GM23338 (cell line): ENCODE measurements around the gene MRGPRX3. TPM values are rescaled to one million over a fixed set of nuclear protein-coding genes. Genes with fewer than 3 reads are reported as not detected.

Source experiments
- ATAC-seq: fragments of 200-7000 bp; cut with Tn5 transposase; 3 replicates; pipeline ENCODE4 v1.9.1; 2020
- DNase-seq: peaks from one replicate; pipeline ENCODE4 v3.0.0-alpha.2; 2015; ENCODE audit warnings: low spot score
- H2AFZ ChIP-seq: fragments of 200-600 bp; sonication (generic); 2 replicates; pipeline ENCODE4 v1.8.0; 2016; ENCODE audit warnings: antibody characterized with exemption, mild to moderate bottlenecking, moderate library complexity
- H3F3A ChIP-seq: fragments of 200-600 bp; sonication (generic); replicated peaks from 2 replicates; pipeline ENCODE4 v1.8.0; 2017; ENCODE audit warnings: antibody characterized with exemption, mixed run types, low read depth
- H3K27ac ChIP-seq: fragments of 200-600 bp; sonication (generic); 2 replicates; pipeline ENCODE4 v1.6.1; 2016; ENCODE audit warnings: low read depth
- H3K27me3 ChIP-seq: fragments of 200-600 bp; sonication (generic); 2 replicates; pipeline ENCODE4 v1.8.0; 2016; ENCODE audit warnings: mild to moderate bottlenecking, mixed run types, moderate library complexity; ENCODE audit not compliant: insufficient read depth
- H3K36me3 ChIP-seq: fragments of 200-600 bp; sonication (generic); 2 replicates; pipeline ENCODE4 v1.8.0; 2016; ENCODE audit warnings: mild to moderate bottlenecking; ENCODE audit not compliant: insufficient read depth
- H3K4me1 ChIP-seq: fragments of 200-600 bp; sonication (generic); 2 replicates; pipeline ENCODE4 v1.8.0; 2016; ENCODE audit warnings: mild to moderate bottlenecking, moderate library complexity; ENCODE audit not compliant: insufficient read depth
- H3K4me2 ChIP-seq: fragments of 200-600 bp; sonication (generic); 2 replicates; pipeline ENCODE4 v1.7.1; 2017; ENCODE audit warnings: mixed run types
- H3K4me3 ChIP-seq: fragments of 200-600 bp; sonication (generic); 2 replicates; pipeline ENCODE4 v1.6.1; 2016; ENCODE audit warnings: mixed run types
- H3K79me2 ChIP-seq: fragments of 200-600 bp; sonication (generic); replicated peaks from 2 replicates; pipeline ENCODE4 v1.8.0; 2017; ENCODE audit warnings: mild to moderate bottlenecking; ENCODE audit not compliant: insufficient read depth
- H3K9me2 ChIP-seq: fragments of 200-600 bp; sonication (generic); 2 replicates; pipeline ENCODE4 v1.8.0; 2017; ENCODE audit not compliant: insufficient read depth
- H4K20me1 ChIP-seq: fragments of 200-600 bp; sonication (generic); replicated peaks from 2 replicates; pipeline ENCODE4 v1.8.0; 2017; ENCODE audit warnings: mild to moderate bottlenecking; ENCODE audit not compliant: insufficient read depth
- H3K27ac Mint-ChIP-seq: 2 replicates; pipeline ENCODE4 v1.8.0; 2020; ENCODE audit warnings: inconsistent platforms, mild to moderate bottlenecking, moderate library complexity, mixed read lengths
- H3K27me3 Mint-ChIP-seq: 3 replicates; pipeline ENCODE4 v1.8.0; 2022; ENCODE audit warnings: low read depth, mild to moderate bottlenecking, moderate library complexity, mixed read lengths, inconsistent platforms; ENCODE audit not compliant: insufficient read depth, poor library complexity
- H3K36me3 Mint-ChIP-seq: 3 replicates; pipeline ENCODE4 v1.8.0; 2021; ENCODE audit warnings: low read depth, mild to moderate bottlenecking, inconsistent platforms, moderate library complexity, mixed read lengths
- H3K4me1 Mint-ChIP-seq: 3 replicates; pipeline ENCODE4 v1.8.0; 2020; ENCODE audit warnings: mild to moderate bottlenecking, inconsistent platforms, mixed read lengths
- H3K4me3 Mint-ChIP-seq: 3 replicates; pipeline ENCODE4 v1.8.0; 2021; ENCODE audit warnings: moderate library complexity, mild to moderate bottlenecking, inconsistent platforms, mixed read lengths
- H3K9me3 Mint-ChIP-seq: 3 replicates; pipeline ENCODE4 v1.8.0; 2020; ENCODE audit warnings: moderate library complexity, mild to moderate bottlenecking, inconsistent platforms, mixed read lengths
- CREB1 ChIP-seq: fragments of 250-450 bp; sonication (Bioruptor Pico); IDR thresholded peaks from 2 replicates; pipeline ENCODE4 v1.5.0; 2020; ENCODE audit warnings: low read depth, mild to moderate bottlenecking, moderate library complexity
- CTCF ChIP-seq, 2 experiments: fragments of 200-600 bp in 1 of 2; sonication (generic) in 1 of 2; conservative IDR thresholded peaks; 2 replicates each; pipeline versions ENCODE4 v1.5.1 to v1.6.1; 2016 to 2017; ENCODE audit warnings: antibody characterized with exemption in 2 of 2, low read depth in 2 of 2, mild to moderate bottlenecking in 2 of 2, moderate library complexity in 1 of 2
- EZH2 ChIP-seq: fragments of 200-600 bp; sonication (generic); IDR thresholded peaks from one replicate; pipeline ENCODE4 v1.8.0; 2017; ENCODE audit warnings: antibody characterized with exemption, mild to moderate bottlenecking, low read depth; ENCODE audit not compliant: unreplicated experiment
- EZH2phosphoT487 ChIP-seq: fragments of 200-600 bp; sonication (generic); IDR thresholded peaks from one replicate; pipeline ENCODE4 v1.8.1; 2018; ENCODE audit warnings: antibody characterized with exemption; ENCODE audit not compliant: unreplicated experiment
- JUNB ChIP-seq: IDR thresholded peaks from one replicate; pipeline ENCODE4 v1.6.1; 2016; ENCODE audit warnings: antibody characterized with exemption; ENCODE audit not compliant: unreplicated experiment
- NANOG ChIP-seq: IDR thresholded peaks from 2 replicates; pipeline ENCODE4 v1.6.1; 2016; ENCODE audit warnings: antibody characterized with exemption, borderline replicate concordance
- POLR2AphosphoS5 ChIP-seq: IDR thresholded peaks from 2 replicates; pipeline ENCODE4 v1.6.1; 2016; ENCODE audit warnings: antibody characterized with exemption, low read depth
- REST ChIP-seq: IDR thresholded peaks from one replicate; pipeline ENCODE4 v1.6.1; 2018; ENCODE audit warnings: antibody characterized with exemption; ENCODE audit not compliant: unreplicated experiment
- ZNF114 ChIP-seq: fragments of 250-450 bp; sonication (Bioruptor Pico); IDR thresholded peaks from 2 replicates; pipeline ENCODE4 v1.5.0; 2020; ENCODE audit warnings: mild to moderate bottlenecking, moderate library complexity
- ZNF331 ChIP-seq: fragments of 250-450 bp; sonication (Bioruptor Pico); IDR thresholded peaks from 2 replicates; pipeline ENCODE4 v1.5.0; 2020; ENCODE audit warnings: low read depth, mild to moderate bottlenecking, moderate library complexity
- long read RNA-seq: library from polyadenylated mRNA; unstranded; transcript quantifications from one replicate; pipeline ENCODE4 v2.0.0, GENCODE V29; 2020; ENCODE audit not compliant: unreplicated experiment
- polyA plus RNA-seq: library from polyadenylated mRNA; unstranded; fragments of >200 nt; fragmentation: Nextera tagmentation; extraction: Ambion mirVana; gene quantifications from 2 replicates; pipeline ENCODE4 v1.2.1, GENCODE V29; 2016
- total RNA-seq: library from RNA; depleted of rRNA; stranded (reverse); fragments of >200 nt; shearing (Covaris generic); gene quantifications from 2 replicates; pipeline ENCODE4 v1.2.3, GENCODE V29; 2014; rRNA removed
- TF ChIP-seq, protein P1 (sequence below): fragments of 250-450 bp; sonication (Bioruptor Pico); IDR thresholded peaks from 2 replicates; pipeline ENCODE4 v1.5.0; 2020; ENCODE audit warnings: mild to moderate bottlenecking, moderate library complexity
- TF ChIP-seq, protein P2 (sequence below): IDR thresholded peaks from 2 replicates; pipeline ENCODE4 v1.6.1; 2016; ENCODE audit warnings: antibody characterized with exemption

Gene MRGPRX3
- not detected in 2 replicates for total RNA-seq
- not detected in 2 replicates for polyA plus RNA-seq
- long read RNA-seq = 0 reads

DNA sequence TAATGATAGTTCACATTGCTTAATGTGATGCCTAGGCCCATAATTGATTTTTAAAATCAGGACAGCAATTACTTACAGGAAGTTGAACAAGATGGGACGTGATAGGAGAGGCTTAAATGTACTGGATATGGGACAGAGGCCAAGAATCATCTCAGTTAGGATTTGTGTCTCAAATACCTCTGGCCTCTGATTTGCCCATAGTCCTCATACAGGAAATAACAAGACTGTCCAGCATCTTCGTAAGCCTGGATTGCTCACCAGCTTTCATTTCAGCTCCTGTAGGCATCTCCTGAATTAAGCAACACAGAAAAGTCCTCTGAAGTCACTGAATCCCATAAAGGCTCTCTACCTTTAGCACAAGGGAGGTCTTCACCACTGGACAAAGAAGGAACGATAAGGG, at the start of gene MRGPRX3:
TSS of gene MRGPRX3 (plus strand) at position 231 of the 400 bp plus-strand sequence. CDS start 4,632 bp downstream, outside the sequence.
- Mint-ChIP-seq H3K36me3 (no peaks in the 10 kb centered on the region), H3K9me3 (peaks cover 24% of the 10 kb centered on the region), H3K4me3 (no peak within 1 kb of the TSS), H3K4me1 (peaks cover 14% of the 10 kb centered on the region), H3K27ac (no peak within 1 kb of the TSS), H3K27me3 (peaks cover 11% of the 10 kb centered on the region)
- DNase-seq (no peak), ATAC-seq (no peak)
- no peaks in the 10 kb centered on the region for H4K20me1 ChIP-seq
- H3K27ac ChIP-seq = no peak within 1 kb of the TSS
- no peaks in the 10 kb centered on the region for H3K36me3 ChIP-seq
- H3K9me2 ChIP-seq = 0 out of 2 replicates have a peak, but pooled peaks cover 4% of the 10 kb centered on the region
- H3K79me2 ChIP-seq = no peaks in the 10 kb centered on the region
- peaks cover 7% of the 10 kb centered on the region for H3K4me1 ChIP-seq
- TF ChIP-seq JUNB (no peak), NANOG (no peak), EZH2 (no peak), POLR2AphosphoS5 (no peak), CTCF (conservative IDR thresholded peaks at IDR 0.05; ENCODE audit: low read depth in 2 of 2) (no peak), EZH2phosphoT487 (no peak), REST (no peak), CREB1 (no peak), ZNF114 (CRISPR knock-in tag) (no peak), ZNF331 (CRISPR knock-in tag) (no peak)
- TF ChIP-seq, protein P1, sequence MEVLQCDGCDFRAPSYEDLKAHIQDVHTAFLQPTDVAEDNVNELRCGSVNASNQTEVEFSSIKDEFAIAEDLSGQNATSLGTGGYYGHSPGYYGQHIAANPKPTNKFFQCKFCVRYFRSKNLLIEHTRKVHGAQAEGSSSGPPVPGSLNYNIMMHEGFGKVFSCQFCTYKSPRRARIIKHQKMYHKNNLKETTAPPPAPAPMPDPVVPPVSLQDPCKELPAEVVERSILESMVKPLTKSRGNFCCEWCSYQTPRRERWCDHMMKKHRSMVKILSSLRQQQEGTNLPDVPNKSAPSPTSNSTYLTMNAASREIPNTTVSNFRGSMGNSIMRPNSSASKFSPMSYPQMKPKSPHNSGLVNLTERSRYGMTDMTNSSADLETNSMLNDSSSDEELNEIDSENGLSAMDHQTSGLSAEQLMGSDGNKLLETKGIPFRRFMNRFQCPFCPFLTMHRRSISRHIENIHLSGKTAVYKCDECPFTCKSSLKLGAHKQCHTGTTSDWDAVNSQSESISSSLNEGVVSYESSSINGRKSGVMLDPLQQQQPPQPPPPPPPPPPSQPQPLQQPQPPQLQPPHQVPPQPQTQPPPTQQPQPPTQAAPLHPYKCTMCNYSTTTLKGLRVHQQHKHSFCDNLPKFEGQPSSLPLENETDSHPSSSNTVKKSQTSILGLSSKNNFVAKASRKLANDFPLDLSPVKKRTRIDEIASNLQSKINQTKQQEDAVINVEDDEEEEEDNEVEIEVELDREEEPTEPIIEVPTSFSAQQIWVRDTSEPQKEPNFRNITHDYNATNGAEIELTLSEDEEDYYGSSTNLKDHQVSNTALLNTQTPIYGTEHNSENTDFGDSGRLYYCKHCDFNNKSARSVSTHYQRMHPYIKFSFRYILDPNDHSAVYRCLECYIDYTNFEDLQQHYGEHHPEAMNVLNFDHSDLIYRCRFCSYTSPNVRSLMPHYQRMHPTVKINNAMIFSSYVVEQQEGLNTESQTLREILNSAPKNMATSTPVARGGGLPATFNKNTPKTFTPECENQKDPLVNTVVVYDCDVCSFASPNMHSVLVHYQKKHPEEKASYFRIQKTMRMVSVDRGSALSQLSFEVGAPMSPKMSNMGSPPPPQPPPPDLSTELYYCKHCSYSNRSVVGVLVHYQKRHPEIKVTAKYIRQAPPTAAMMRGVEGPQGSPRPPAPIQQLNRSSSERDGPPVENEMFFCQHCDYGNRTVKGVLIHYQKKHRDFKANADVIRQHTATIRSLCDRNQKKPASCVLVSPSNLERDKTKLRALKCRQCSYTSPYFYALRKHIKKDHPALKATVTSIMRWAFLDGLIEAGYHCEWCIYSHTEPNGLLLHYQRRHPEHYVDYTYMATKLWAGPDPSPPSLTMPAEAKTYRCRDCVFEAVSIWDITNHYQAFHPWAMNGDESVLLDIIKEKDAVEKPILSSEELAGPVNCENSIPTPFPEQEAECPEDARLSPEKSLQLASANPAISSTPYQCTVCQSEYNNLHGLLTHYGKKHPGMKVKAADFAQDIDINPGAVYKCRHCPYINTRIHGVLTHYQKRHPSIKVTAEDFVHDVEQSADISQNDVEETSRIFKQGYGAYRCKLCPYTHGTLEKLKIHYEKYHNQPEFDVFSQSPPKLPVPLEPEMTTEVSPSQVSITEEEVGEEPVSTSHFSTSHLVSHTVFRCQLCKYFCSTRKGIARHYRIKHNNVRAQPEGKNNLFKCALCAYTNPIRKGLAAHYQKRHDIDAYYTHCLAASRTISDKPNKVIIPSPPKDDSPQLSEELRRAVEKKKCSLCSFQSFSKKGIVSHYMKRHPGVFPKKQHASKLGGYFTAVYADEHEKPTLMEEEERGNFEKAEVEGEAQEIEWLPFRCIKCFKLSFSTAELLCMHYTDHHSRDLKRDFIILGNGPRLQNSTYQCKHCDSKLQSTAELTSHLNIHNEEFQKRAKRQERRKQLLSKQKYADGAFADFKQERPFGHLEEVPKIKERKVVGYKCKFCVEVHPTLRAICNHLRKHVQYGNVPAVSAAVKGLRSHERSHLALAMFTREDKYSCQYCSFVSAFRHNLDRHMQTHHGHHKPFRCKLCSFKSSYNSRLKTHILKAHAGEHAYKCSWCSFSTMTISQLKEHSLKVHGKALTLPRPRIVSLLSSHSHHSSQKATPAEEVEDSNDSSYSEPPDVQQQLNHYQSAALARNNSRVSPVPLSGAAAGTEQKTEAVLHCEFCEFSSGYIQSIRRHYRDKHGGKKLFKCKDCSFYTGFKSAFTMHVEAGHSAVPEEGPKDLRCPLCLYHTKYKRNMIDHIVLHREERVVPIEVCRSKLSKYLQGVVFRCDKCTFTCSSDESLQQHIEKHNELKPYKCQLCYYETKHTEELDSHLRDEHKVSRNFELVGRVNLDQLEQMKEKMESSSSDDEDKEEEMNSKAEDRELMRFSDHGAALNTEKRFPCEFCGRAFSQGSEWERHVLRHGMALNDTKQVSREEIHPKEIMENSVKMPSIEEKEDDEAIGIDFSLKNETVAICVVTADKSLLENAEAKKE = no peak
- TF ChIP-seq, protein P2, sequence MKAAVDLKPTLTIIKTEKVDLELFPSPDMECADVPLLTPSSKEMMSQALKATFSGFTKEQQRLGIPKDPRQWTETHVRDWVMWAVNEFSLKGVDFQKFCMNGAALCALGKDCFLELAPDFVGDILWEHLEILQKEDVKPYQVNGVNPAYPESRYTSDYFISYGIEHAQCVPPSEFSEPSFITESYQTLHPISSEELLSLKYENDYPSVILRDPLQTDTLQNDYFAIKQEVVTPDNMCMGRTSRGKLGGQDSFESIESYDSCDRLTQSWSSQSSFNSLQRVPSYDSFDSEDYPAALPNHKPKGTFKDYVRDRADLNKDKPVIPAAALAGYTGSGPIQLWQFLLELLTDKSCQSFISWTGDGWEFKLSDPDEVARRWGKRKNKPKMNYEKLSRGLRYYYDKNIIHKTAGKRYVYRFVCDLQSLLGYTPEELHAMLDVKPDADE = no peak
- H2AFZ ChIP-seq = peak within 1 kb of the TSS; percentile 72; the same call in 1 of the 2 replicates
- H3K4me2 ChIP-seq = no peak within 1 kb of the TSS
- H3K4me3 ChIP-seq = no peak within 1 kb of the TSS
- H3F3A ChIP-seq = no peaks in the 10 kb centered on the region
- H3K27me3 ChIP-seq = no peaks in the 10 kb centered on the region
